Embryonic facial prominence (tissue), 1 donor: ENCODE measurements around the gene ESRP2.

Experiments used
- DNase-seq: peaks from one replicate; pipeline ENCODE4 v3.0.0-alpha.2; 2016; ENCODE audit errors: extremely low spot score

The ESRP2 gene

DNA sequence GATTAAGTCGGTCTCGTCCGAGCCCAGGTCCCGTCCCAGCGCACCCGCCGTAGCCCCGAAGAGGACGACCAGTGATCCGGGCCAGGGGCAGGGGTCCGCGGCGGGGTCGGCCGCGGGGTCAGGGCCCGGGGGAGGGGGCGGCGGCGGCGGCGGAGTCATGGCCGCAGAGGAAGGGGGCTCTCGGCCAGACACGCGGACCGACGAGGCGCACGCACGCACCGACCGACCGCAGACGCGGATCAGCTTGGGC, at the start of gene ESRP2:
ESRP2 (minus strand) TSS at position 241 of the 250 bp plus-strand sequence; CDS start at position 159, 82 bp downstream.
- DNase-seq: no peak

DNA sequence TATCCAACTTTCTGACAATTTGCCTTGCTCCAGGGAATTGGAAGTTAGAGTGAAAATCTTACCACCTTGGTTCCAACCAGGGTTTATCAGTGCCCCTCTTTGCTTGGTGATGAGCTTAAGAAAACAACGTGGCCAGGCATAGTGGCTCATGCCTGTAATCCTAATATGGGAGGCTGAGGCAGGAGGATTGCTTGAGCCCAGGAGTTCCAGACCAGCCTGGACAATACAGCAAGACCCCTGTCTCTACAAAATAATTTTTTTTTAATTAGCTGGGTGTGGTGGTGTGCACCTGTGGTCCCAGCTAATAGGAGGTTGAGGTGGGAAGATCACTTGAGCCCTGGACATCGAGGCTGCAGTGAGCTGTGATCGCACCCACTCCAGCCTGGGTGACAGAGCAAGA, 49.8 kb upstream of the ESRP2 start:
- DNase-seq: no peak

- DNase-seq: no peak
Measured at GRCh38 chr16:68284847-68285246, 48.9 kb upstream of the ESRP2 start.

- no peak for DNase-seq
Measured at GRCh38 chr16:68283801-68284598, 48.1 kb upstream of the ESRP2 start.

- no peak for DNase-seq
Measured at GRCh38 chr16:68283346-68283745, 47.4 kb upstream of the ESRP2 start.

DNA sequence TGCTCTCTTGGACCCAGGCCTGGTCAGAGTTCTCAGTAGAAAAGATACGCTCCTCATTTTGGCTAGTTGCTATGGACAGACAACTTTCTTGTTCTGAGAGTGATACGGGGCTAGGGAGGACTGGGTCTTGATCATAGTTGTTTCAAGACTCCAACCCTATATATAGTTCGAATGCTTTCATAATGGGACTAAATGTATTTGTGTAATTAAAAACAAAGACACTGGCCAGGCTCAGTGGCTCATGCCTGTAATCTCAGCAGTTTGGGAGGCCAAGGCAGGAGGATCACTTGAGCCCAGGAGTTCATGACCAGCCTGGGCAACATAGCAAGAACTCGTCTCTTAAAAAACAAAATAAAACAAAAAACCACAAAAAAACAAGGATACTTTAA, 46.1 kb upstream of the ESRP2 start:
- no peak for DNase-seq

DNA sequence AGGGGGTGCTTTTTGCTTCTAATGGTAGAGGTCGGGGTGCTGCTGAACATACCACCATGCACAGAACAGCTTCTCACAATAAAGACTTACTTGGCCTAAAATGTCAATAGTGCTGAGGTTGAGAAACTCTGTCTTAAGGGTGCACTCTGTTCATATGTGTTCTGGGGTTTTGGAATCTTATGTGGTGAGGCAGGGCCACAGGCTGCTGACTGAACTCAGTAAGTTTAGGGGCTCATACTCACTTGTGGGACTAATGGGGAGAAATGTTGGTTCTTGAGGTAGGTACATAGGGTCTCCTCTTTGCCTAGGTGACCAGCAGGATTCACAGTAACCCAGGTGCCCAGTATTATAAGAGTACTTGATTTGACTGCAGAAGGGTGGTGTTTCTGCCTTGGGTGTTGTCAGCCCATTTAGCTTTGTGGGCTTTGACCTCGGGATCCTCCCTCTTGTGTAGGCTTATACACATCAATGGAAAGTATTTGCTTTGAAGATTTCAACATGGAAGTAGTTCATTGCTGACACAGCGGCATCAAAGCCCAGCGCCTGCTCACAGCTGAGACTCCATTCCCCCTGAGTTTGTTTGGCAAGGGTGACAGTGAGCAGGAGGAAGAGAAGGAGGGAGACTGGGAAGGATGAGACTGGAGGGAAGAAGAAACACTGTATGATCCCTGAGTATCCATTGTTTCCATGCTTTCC, 45.6 kb upstream of the ESRP2 start:
- no peak for DNase-seq

GRCh38 chr16:68279726-68280558, 44.0 kb upstream of the ESRP2 start:
- no peak for DNase-seq

GRCh38 chr16:68276223-68276622, 40.3 kb upstream of the ESRP2 start:
- DNase-seq: no peak

- no peak for DNase-seq
Measured at GRCh38 chr16:68275611-68276191, 39.8 kb upstream of the ESRP2 start.

DNA sequence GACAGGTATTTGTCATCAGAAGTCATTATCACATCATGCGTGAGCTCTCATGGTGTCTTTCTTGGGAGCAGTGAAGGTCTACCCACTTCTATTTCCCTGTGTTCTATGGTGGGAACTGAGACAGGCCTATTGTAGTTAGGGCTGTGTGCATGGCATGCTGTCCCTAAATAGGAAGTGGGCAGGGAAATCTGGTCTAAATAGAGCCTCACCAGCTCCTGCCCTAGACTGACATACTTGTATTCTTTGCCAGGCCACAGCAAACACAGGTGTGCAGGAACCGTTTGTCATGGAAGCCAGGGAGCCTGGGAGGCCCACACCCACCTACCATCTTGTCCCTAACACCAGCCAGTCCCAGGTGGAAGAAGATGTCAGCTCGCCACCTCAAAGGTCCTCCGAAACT, 38.5 kb upstream of the ESRP2 start:
- DNase-seq: no peak

DNA sequence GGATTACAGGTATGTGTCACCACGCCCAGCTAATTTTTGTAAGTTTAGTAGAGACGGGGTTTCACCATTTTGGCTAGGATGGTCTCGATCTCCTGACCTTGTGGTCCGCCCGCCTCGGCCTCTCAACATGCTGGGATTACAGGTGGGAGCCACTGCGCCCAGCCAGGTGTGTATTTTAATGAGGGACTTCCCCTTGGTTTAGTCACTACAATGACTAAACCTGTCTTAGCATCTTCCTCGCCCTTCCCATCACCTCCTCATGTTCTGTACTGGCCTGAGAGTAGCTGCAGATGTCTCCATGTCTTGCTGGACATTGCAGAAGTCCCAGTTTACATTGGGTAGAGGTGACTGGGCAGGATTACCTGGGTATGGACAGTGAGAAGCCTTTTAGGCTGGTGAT, 38.0 kb upstream of the ESRP2 start:
- no peak for DNase-seq

- no peak for DNase-seq
Measured at GRCh38 chr16:68273459-68273858, 37.5 kb upstream of the ESRP2 start.

- DNase-seq: no peak
Measured at GRCh38 chr16:68272507-68273209, 36.7 kb upstream of the ESRP2 start.

DNA sequence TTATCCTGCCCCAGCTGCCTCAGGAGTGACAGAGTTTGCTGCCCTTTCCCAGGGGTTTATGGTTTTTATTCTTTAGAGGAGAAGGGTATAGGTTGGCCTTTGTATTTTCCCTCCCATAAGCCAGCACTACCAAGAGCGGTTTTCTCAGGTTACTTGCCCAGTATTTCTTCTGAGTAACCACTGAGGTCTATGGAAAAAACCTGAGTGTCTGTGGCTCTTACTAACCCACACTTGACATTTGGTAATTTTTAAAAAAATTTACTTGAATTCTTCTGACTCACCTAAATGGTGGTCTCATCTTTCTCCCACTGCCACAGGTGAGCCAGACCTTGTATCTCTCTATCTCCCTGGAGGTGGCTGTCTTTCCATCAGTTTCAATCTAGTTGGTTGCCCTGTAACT, 34.4 kb upstream of the ESRP2 start:
- no peak for DNase-seq

- no peak for DNase-seq
Measured at GRCh38 chr16:68269793-68270192, 33.9 kb upstream of the ESRP2 start.

- no peak for DNase-seq
Measured at GRCh38 chr16:68267612-68268405, 31.9 kb upstream of the ESRP2 start.

DNA sequence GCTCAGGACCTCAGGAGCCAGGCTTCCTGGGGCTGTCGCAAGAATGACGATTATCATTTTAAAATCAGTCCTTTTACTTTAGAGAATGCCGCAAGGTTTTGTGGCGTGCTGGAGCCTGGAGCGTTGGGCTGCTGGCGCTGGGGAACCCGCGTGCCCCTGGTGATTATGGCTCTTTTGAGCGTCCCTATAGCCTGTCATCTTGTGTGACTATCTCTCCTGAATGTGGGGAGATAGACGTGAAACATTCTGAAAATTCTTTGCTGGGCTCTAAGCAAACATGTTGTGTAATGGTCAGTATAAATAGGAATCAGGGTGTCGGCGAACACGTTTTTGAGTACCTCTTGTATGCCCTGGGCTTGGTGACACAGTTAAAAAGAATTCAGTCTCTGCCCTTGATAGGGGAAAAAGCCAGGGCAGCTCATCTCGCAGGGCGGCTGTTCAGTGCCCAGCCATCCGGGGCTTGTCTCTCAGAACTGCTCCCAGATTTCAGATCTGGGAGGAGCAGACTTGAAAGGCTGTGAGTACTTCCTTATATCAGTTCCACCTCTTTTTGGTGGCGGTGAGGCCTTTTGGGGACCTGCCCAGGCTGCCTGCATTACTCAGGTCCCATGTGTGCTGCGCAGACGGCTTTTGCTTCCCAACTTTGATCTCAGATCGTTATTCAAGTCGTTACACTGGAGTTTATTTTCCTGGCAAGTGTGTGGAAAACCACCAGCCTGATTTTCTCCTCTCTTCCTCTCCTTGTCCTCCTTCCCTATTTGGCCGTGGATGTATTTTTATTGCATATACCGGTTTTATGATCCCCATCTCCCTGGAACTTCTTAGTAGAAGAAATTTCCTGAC, 29.4 kb upstream of the ESRP2 start:
- DNase-seq: no peak

DNA sequence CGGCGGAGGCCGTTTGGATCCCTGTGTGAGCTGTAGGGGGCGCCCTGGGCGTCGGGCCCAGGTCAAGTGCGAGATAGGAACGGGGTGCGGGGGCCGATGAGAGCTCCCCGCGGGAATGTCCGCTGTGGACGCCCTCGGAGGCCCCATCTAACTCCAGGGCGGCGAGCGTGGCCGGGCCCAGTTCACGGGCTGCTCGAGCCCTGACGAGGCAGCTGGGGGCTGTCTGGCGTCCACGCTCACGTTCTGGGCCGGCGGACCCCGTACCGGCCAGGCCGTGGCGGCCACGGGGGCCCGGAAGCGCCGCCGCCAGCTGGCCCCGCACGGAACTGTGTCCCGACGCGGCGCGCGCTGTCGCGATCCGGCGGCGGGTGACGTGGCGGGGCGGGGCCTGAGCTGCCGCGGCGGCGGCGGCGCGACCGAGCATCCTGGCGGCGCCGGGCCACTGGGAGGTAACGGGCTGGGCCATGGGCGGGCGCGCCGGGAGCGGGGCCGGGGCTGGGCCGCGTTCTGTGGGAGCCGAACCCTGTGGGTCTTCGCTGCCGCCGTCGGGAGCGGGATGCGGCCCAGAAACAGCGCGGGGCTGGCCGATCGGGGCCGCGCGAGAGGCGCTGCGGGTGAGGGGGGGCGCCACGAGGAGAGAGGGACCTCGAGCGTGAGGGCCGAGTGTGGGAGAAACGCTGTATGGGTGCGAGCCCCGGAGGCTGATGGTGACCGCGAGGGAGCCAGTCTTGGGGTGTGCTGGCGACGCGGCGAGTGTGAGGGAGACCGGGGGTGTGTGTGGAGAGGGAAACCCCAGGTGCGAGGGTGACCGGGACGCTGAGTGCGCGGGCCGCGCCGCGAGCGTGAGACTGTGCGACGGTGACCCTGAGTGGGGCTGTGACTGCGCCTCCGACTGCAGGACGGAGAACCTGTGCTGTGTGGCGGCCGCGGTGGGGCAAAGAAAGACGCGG, 28.5 kb upstream of the ESRP2 start, which contains the start of gene SLC7A6:
SLC7A6 (plus strand) TSS at position 399 of the 950 bp plus-strand sequence. CDS start 10,201 bp downstream, outside the sequence.
- DNase-seq: no peak
